ENCODE measurements around the gene OSBPL5. TPM values are rescaled to one million over a fixed set of nuclear protein-coding genes. Genes with fewer than 3 reads are reported as not detected.

Gene OSBPL5
- total and polyA plus RNA-seq, 9 of the 15 experiments (the other 6 are each of a cell fraction or from before 2014, with no cell fraction given), result 0.06 to 14.8 (median 3.2) TPM

DNA sequence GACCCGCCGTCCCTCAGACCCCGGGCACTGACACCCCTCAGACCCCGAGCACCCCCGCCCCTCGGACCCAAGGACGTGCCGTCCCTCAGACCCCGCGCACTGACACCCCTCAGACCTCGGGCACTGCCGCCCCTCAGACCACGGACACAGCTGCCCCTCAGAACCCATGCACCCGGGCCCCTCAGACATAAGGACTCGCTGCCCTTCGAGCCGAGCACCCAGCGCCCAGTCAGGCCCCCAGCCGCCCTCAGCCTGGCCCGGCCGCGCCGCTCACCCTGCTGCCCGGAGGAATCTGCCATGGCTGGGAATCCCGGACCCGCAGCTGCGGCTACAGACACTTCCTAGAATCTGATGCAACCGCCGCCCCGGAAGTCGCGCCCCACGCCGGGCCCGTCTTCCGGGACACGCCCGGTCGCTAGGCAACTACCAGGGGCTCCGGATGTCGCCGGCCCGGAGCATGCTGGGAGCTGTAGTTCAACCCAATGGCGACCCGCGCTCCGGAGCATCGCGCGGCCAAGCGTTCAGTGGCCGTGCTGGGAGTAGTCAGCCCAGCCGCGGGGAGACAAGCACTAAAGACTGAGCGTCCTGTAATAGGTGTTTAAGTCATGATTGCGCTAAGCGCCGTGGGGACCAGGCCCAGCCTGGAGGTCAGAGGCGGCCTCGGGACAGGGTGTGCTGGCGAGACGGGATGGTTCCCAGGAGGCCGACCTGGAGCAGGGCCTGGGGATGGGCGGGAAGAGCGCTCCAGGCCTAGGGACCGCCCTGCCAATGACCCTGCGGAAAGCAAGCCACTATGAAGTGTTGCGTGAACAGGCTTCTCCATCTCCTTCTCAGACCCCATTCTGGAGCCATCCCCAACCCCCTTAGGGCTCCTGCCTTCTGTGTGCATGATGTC is 107.8 kb downstream of the OSBPL5 start, which contains the start of gene CARS1 (continued):
- TF ChIP-seq, protein P1, sequence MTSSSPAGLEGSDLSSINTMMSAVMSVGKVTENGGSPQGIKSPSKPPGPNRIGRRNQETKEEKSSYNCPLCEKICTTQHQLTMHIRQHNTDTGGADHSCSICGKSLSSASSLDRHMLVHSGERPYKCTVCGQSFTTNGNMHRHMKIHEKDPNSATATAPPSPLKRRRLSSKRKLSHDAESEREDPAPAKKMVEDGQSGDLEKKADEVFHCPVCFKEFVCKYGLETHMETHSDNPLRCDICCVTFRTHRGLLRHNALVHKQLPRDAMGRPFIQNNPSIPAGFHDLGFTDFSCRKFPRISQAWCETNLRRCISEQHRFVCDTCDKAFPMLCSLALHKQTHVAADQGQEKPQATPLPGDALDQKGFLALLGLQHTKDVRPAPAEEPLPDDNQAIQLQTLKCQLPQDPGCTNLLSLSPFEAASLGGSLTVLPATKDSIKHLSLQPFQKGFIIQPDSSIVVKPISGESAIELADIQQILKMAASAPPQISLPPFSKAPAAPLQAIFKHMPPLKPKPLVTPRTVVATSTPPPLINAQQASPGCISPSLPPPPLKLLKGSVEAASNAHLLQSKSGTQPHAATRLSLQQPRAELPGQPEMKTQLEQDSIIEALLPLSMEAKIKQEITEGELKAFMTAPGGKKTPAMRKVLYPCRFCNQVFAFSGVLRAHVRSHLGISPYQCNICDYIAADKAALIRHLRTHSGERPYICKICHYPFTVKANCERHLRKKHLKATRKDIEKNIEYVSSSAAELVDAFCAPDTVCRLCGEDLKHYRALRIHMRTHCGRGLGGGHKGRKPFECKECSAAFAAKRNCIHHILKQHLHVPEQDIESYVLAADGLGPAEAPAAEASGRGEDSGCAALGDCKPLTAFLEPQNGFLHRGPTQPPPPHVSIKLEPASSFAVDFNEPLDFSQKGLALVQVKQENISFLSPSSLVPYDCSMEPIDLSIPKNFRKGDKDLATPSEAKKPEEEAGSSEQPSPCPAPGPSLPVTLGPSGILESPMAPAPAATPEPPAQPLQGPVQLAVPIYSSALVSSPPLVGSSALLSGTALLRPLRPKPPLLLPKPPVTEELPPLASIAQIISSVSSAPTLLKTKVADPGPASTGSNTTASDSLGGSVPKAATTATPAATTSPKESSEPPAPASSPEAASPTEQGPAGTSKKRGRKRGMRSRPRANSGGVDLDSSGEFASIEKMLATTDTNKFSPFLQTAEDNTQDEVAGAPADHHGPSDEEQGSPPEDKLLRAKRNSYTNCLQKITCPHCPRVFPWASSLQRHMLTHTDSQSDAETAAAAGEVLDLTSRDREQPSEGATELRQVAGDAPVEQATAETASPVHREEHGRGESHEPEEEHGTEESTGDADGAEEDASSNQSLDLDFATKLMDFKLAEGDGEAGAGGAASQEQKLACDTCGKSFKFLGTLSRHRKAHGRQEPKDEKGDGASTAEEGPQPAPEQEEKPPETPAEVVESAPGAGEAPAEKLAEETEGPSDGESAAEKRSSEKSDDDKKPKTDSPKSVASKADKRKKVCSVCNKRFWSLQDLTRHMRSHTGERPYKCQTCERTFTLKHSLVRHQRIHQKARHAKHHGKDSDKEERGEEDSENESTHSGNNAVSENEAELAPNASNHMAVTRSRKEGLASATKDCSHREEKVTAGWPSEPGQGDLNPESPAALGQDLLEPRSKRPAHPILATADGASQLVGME (CRISPR knock-in tag; IDR thresholded peaks at IDR 0.05), result peak; percentile 80
- TF ChIP-seq HNRNPLL (IDR thresholded peaks at IDR 0.05; ENCODE audit: low read depth, low read length, poor library complexity, severe bottlenecking), result peak; percentile 29
- TF ChIP-seq ZFP1 (CRISPR knock-in tag; IDR thresholded peaks at IDR 0.05), result no peak
- 0 out of 2 replicates have a peak, but pooled peaks have one; percentile 55 for TF ChIP-seq ZNF282 (CRISPR knock-in tag; IDR thresholded peaks at IDR 0.05)
- no peak for TF ChIP-seq TAF7 (tag; IDR thresholded peaks at IDR 0.05)
- 0 out of 2 replicates have a peak, but pooled peaks have one; percentile 47 for TF ChIP-seq ZBTB17 (CRISPR knock-in tag; IDR thresholded peaks at IDR 0.05)
- TF ChIP-seq, protein P2, sequence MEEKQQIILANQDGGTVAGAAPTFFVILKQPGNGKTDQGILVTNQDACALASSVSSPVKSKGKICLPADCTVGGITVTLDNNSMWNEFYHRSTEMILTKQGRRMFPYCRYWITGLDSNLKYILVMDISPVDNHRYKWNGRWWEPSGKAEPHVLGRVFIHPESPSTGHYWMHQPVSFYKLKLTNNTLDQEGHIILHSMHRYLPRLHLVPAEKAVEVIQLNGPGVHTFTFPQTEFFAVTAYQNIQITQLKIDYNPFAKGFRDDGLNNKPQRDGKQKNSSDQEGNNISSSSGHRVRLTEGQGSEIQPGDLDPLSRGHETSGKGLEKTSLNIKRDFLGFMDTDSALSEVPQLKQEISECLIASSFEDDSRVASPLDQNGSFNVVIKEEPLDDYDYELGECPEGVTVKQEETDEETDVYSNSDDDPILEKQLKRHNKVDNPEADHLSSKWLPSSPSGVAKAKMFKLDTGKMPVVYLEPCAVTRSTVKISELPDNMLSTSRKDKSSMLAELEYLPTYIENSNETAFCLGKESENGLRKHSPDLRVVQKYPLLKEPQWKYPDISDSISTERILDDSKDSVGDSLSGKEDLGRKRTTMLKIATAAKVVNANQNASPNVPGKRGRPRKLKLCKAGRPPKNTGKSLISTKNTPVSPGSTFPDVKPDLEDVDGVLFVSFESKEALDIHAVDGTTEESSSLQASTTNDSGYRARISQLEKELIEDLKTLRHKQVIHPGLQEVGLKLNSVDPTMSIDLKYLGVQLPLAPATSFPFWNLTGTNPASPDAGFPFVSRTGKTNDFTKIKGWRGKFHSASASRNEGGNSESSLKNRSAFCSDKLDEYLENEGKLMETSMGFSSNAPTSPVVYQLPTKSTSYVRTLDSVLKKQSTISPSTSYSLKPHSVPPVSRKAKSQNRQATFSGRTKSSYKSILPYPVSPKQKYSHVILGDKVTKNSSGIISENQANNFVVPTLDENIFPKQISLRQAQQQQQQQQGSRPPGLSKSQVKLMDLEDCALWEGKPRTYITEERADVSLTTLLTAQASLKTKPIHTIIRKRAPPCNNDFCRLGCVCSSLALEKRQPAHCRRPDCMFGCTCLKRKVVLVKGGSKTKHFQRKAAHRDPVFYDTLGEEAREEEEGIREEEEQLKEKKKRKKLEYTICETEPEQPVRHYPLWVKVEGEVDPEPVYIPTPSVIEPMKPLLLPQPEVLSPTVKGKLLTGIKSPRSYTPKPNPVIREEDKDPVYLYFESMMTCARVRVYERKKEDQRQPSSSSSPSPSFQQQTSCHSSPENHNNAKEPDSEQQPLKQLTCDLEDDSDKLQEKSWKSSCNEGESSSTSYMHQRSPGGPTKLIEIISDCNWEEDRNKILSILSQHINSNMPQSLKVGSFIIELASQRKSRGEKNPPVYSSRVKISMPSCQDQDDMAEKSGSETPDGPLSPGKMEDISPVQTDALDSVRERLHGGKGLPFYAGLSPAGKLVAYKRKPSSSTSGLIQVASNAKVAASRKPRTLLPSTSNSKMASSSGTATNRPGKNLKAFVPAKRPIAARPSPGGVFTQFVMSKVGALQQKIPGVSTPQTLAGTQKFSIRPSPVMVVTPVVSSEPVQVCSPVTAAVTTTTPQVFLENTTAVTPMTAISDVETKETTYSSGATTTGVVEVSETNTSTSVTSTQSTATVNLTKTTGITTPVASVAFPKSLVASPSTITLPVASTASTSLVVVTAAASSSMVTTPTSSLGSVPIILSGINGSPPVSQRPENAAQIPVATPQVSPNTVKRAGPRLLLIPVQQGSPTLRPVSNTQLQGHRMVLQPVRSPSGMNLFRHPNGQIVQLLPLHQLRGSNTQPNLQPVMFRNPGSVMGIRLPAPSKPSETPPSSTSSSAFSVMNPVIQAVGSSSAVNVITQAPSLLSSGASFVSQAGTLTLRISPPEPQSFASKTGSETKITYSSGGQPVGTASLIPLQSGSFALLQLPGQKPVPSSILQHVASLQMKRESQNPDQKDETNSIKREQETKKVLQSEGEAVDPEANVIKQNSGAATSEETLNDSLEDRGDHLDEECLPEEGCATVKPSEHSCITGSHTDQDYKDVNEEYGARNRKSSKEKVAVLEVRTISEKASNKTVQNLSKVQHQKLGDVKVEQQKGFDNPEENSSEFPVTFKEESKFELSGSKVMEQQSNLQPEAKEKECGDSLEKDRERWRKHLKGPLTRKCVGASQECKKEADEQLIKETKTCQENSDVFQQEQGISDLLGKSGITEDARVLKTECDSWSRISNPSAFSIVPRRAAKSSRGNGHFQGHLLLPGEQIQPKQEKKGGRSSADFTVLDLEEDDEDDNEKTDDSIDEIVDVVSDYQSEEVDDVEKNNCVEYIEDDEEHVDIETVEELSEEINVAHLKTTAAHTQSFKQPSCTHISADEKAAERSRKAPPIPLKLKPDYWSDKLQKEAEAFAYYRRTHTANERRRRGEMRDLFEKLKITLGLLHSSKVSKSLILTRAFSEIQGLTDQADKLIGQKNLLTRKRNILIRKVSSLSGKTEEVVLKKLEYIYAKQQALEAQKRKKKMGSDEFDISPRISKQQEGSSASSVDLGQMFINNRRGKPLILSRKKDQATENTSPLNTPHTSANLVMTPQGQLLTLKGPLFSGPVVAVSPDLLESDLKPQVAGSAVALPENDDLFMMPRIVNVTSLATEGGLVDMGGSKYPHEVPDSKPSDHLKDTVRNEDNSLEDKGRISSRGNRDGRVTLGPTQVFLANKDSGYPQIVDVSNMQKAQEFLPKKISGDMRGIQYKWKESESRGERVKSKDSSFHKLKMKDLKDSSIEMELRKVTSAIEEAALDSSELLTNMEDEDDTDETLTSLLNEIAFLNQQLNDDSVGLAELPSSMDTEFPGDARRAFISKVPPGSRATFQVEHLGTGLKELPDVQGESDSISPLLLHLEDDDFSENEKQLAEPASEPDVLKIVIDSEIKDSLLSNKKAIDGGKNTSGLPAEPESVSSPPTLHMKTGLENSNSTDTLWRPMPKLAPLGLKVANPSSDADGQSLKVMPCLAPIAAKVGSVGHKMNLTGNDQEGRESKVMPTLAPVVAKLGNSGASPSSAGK (IDR thresholded peaks at IDR 0.05), result peak; percentile 71; the same call in 1 of the 2 replicates
- peak; percentile 32 for TF ChIP-seq ETS2 (tag; IDR thresholded peaks at IDR 0.05; ENCODE audit: borderline replicate concordance, poor library complexity, severe bottlenecking)
- TF ChIP-seq ATF7 (IDR thresholded peaks at IDR 0.05), result peak; percentile 94
